ENCODE data around the gene MAF.

- TF ChIP-seq, protein P1, sequence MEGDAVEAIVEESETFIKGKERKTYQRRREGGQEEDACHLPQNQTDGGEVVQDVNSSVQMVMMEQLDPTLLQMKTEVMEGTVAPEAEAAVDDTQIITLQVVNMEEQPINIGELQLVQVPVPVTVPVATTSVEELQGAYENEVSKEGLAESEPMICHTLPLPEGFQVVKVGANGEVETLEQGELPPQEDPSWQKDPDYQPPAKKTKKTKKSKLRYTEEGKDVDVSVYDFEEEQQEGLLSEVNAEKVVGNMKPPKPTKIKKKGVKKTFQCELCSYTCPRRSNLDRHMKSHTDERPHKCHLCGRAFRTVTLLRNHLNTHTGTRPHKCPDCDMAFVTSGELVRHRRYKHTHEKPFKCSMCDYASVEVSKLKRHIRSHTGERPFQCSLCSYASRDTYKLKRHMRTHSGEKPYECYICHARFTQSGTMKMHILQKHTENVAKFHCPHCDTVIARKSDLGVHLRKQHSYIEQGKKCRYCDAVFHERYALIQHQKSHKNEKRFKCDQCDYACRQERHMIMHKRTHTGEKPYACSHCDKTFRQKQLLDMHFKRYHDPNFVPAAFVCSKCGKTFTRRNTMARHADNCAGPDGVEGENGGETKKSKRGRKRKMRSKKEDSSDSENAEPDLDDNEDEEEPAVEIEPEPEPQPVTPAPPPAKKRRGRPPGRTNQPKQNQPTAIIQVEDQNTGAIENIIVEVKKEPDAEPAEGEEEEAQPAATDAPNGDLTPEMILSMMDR (IDR thresholded peaks at IDR 0.05; ENCODE audit: poor library complexity) = no peak
- TF ChIP-seq EZH2phosphoT487 (IDR thresholded peaks at IDR 0.05; ENCODE audit: low read depth, severe bottlenecking, unreplicated experiment) (no peak), EZH2 (IDR thresholded peaks at IDR 0.05; ENCODE audit: borderline replicate concordance) (no peak)
These were observed 23.9 kb downstream of the MAF start for GRCh38 chr16:79576602-79577001.
